HG03342 (cell line): ENCODE measurements around the gene MAFB.

ENCODE experiments used
- ATAC-seq: cut with Tn5 transposase; IDR thresholded peaks from one replicate; pipeline ENCODE4 v1.9.1; 2021; ENCODE audit warnings: mild to moderate bottlenecking, moderate library complexity; ENCODE audit not compliant: unreplicated experiment

MAFB gene

DNA sequence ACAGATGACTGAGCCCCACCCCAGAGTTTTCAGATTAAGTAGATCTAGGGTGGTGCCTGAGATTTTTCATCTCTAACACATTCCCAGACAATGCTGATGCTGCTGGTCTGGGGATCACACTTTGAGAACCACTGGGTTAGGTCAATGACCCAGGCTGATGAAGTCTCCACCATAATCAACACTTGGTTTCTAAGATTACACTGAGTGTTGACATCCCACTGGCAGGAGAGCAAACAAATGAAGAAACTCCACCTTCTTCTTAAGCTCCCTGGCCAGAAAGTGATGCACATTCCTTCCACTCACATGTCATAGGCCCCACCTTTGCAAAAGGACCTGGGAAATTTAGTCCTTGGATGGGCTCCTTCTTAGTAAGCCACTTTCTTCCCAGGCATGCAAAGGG is 53.1 kb downstream of the MAFB start:
- no peak for ATAC-seq
